ENCODE measurements around the gene APIP.

Gene APIP

DNA sequence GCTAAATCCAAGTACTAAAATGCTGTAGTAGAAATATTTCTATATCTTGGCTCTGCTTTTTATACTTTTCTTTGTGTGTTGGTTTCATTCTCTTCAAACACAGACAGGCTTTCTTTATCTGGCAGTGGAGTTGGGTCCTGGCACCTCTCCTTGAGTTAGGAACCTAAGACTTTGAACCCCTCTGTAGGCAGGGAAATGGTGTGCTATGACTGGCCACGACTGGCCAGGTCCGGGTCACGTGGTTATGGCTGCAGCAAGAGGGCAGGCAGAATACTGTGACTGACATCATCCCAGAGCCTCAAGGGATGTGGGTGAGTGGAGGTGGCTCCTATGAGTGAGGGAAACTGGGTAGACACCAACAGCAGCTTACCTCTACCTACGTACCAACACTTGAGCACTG lies 42.0 kb downstream of the APIP start:
- Histone ChIP-seq H3K27ac (ENCODE audit: low read depth, low read length) (no peak overlapping the region), H3K27me3 (ENCODE audit: insufficient read depth, low read length) (no peaks in the 10 kb centered on the region), H3K4ac (ENCODE audit: low read depth, low read length) (no peak overlapping the region), H3K23ac (ENCODE audit: low read length) (no peak overlapping the region), H2BK5ac (ENCODE audit: low read depth, low read length, poor library complexity) (no peak overlapping the region), H2BK12ac (ENCODE audit: low read length) (no peak overlapping the region), H4K8ac (ENCODE audit: low read depth, low read length) (no peak overlapping the region), H3K18ac (ENCODE audit: low read length) (no peak overlapping the region), H3K4me1 (ENCODE audit: control insufficient read depth in 1 of 2, insufficient read depth in 2 of 2, low read length in 2 of 2) (no peaks in the 10 kb centered on the region), H3K9ac (ENCODE audit: low read length) (no peak overlapping the region), H3K36me3 (ENCODE audit: control insufficient read depth in 1 of 2, insufficient read depth in 2 of 2, low read length in 2 of 2) (no peaks in the 10 kb centered on the region), H3K9me3 (ENCODE audit: insufficient read depth, low read depth, low read length) (no peaks in the 10 kb centered on the region), H3K79me1 (ENCODE audit: low read length) (no peaks in the 10 kb centered on the region), H3K4me3 (ENCODE audit: low read depth, low read length) (no peak overlapping the region), H2BK120ac (ENCODE audit: insufficient read depth, low read length, poor library complexity) (no peak overlapping the region), H3K14ac (ENCODE audit: low read length) (no peak overlapping the region), H3K4me2 (ENCODE audit: low read length) (no peak overlapping the region), H2AK5ac (ENCODE audit: low read length) (no peak overlapping the region), H2AFZ (ENCODE audit: insufficient read depth, low read length, poor library complexity) (no peak overlapping the region), H4K91ac (ENCODE audit: low read depth, low read length) (no peak overlapping the region), H4K12ac (ENCODE audit: low read depth, low read length) (no peak overlapping the region), H3K79me2 (ENCODE audit: control insufficient read depth, insufficient read depth, low read length, poor library complexity) (no peaks in the 10 kb centered on the region)
- no peak for DNase-seq
- WGBS (ENCODE audit: extremely low coverage, insufficient coverage, insufficient read length) = no CpG with 5 or more reads among the region's 4 CpGs

DNA sequence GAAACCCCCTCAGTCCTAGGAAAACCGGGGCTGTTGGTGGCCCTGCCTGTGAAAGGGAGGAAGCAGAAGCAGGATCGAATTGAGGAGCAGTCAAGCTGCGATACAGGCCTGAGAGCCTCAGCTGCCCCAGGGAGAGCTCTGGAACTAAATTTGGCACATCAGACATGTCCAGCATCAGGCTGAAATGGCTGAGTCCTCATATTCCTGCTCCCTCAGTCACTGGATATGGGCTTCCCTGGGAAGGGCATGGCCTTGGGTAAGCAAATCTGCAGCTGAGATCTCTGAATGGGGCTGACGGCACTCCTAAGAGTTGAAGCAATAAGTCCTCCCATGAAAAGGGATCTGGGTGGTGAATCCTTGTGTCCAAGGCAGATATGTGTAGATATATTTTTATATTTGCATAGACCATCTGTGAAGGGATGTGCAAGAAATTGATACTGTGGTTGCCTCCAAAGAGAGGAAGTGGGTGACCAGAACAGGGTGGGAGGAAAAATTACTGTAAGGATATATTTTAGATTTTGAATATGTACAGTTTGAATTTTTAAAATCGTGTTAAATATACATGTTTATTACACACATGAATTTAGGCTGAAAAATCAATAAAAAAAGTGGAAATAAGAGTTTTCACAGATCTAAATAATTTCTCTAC lies 45.5 kb downstream of the APIP start:
- WGBS (ENCODE audit: extremely low coverage, insufficient coverage, insufficient read length) = no CpG with 5 or more reads among the region's 5 CpGs

DNA sequence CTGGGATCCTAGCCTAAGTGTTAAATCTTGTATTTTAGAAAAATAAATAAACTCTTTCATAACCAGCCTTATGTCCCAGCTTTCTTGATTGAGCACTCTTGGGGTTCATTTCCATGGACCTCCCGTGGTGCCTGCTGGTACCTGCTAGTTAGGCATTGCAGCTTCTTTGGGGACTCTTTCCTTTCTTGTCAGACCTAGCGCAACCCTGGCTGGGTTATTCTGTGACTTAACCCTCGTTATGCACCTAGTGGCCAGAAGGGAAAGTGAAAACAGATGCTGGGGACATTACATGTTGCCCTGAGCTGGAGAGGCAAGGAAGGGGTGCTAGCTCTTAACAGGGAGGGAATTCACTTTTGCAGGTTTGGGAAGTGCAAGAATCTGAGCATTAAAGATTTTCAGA lies 46.8 kb downstream of the APIP start:
- no peak overlapping the region for H3K18ac ChIP-seq (ENCODE audit: low read length)
- no peak for DNase-seq
- H3K79me1 ChIP-seq (ENCODE audit: low read length) = no peaks in the 10 kb centered on the region
- no peak overlapping the region for H4K8ac ChIP-seq (ENCODE audit: low read depth, low read length)
- H2AFZ ChIP-seq (ENCODE audit: insufficient read depth, low read length, poor library complexity) = no peak overlapping the region
- no CpG with 5 or more reads among the region's 3 CpGs for WGBS (ENCODE audit: extremely low coverage, insufficient coverage, insufficient read length)
- no peak overlapping the region for H3K27ac ChIP-seq (ENCODE audit: low read depth, low read length)
- H3K14ac ChIP-seq (ENCODE audit: low read length) = no peak overlapping the region
- H2BK12ac ChIP-seq (ENCODE audit: low read length) = no peak overlapping the region
- no peaks in the 10 kb centered on the region for H3K9me3 ChIP-seq (ENCODE audit: insufficient read depth, low read depth, low read length)
- H3K4ac ChIP-seq (ENCODE audit: low read depth, low read length) = no peak overlapping the region
- no peak overlapping the region for H3K4me3 ChIP-seq (ENCODE audit: low read depth, low read length)
- no peak overlapping the region for H4K91ac ChIP-seq (ENCODE audit: low read depth, low read length)
- H3K36me3 ChIP-seq (ENCODE audit: control insufficient read depth in 1 of 2, insufficient read depth in 2 of 2, low read length in 2 of 2) = no peaks in the 10 kb centered on the region
- no peak overlapping the region for H4K12ac ChIP-seq (ENCODE audit: low read depth, low read length)
- no peak overlapping the region for H3K4me2 ChIP-seq (ENCODE audit: low read length)
- no peaks in the 10 kb centered on the region for H3K4me1 ChIP-seq (ENCODE audit: control insufficient read depth in 1 of 2, insufficient read depth in 2 of 2, low read length in 2 of 2)
- H3K27me3 ChIP-seq (ENCODE audit: insufficient read depth, low read length) = no peaks in the 10 kb centered on the region
- no peak overlapping the region for H2BK5ac ChIP-seq (ENCODE audit: low read depth, low read length, poor library complexity)
- no peak overlapping the region for H2BK120ac ChIP-seq (ENCODE audit: insufficient read depth, low read length, poor library complexity)
- no peak overlapping the region for H3K9ac ChIP-seq (ENCODE audit: low read length)
- no peak overlapping the region for H3K23ac ChIP-seq (ENCODE audit: low read length)
- no peaks in the 10 kb centered on the region for H3K79me2 ChIP-seq (ENCODE audit: control insufficient read depth, insufficient read depth, low read length, poor library complexity)
- H2AK5ac ChIP-seq (ENCODE audit: low read length) = no peak overlapping the region

More for the DNA sequence above, 45.5 kb downstream of the APIP start:
- no peak for DNase-seq
- Histone ChIP-seq H3K9ac (ENCODE audit: low read length) (no peak overlapping the region), H2BK12ac (ENCODE audit: low read length) (no peak overlapping the region), H3K4me3 (ENCODE audit: low read depth, low read length) (no peak overlapping the region), H4K8ac (ENCODE audit: low read depth, low read length) (no peak overlapping the region), H3K36me3 (ENCODE audit: control insufficient read depth in 1 of 2, insufficient read depth in 2 of 2, low read length in 2 of 2) (no peaks in the 10 kb centered on the region), H2AFZ (ENCODE audit: insufficient read depth, low read length, poor library complexity) (no peak overlapping the region), H3K27me3 (ENCODE audit: insufficient read depth, low read length) (no peaks in the 10 kb centered on the region), H3K4me2 (ENCODE audit: low read length) (no peak overlapping the region), H2AK5ac (ENCODE audit: low read length) (no peak overlapping the region), H3K4ac (ENCODE audit: low read depth, low read length) (no peak overlapping the region), H3K14ac (ENCODE audit: low read length) (no peak overlapping the region), H3K79me1 (ENCODE audit: low read length) (no peaks in the 10 kb centered on the region), H3K27ac (ENCODE audit: low read depth, low read length) (no peak overlapping the region), H4K91ac (ENCODE audit: low read depth, low read length) (no peak overlapping the region), H3K4me1 (ENCODE audit: control insufficient read depth in 1 of 2, insufficient read depth in 2 of 2, low read length in 2 of 2) (no peaks in the 10 kb centered on the region), H2BK120ac (ENCODE audit: insufficient read depth, low read length, poor library complexity) (no peak overlapping the region), H3K23ac (ENCODE audit: low read length) (no peak overlapping the region), H4K12ac (ENCODE audit: low read depth, low read length) (no peak overlapping the region), H3K79me2 (ENCODE audit: control insufficient read depth, insufficient read depth, low read length, poor library complexity) (no peaks in the 10 kb centered on the region), H3K18ac (ENCODE audit: low read length) (no peak overlapping the region), H2BK5ac (ENCODE audit: low read depth, low read length, poor library complexity) (no peak overlapping the region), H3K9me3 (ENCODE audit: insufficient read depth, low read depth, low read length) (no peaks in the 10 kb centered on the region)

DNA sequence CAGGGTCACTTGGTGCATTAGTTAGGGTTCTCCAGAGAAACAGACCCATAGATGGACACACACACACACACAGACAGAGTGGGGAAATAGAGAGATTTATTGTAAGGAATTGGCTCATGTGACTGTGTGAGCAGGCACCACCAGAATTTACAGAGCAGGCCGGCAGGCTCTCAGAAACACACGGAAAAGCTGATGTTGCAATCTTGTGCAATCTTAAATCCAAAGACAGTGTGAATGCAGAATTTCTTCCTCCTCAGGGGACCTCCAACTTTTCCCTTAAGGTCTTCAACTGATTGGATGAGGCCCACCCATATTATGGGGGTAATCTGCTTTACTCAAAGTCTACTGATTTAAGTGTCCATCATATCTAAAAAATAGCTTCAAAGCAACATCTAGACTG lies 49.8 kb downstream of the APIP start:
- no peak overlapping the region for H3K9ac ChIP-seq (ENCODE audit: low read length)
- H3K18ac ChIP-seq (ENCODE audit: low read length) = no peak overlapping the region
- H3K23ac ChIP-seq (ENCODE audit: low read length) = no peak overlapping the region
- no peak overlapping the region for H2AK5ac ChIP-seq (ENCODE audit: low read length)
- H3K36me3 ChIP-seq (ENCODE audit: control insufficient read depth in 1 of 2, insufficient read depth in 2 of 2, low read length in 2 of 2) = no peaks in the 10 kb centered on the region
- H3K14ac ChIP-seq (ENCODE audit: low read length) = no peak overlapping the region
- no CpG with 5 or more reads among the region's 2 CpGs for WGBS (ENCODE audit: extremely low coverage, insufficient coverage, insufficient read length)
- DNase-seq = peak in 1 of 2 donors; percentile 36
- no peak overlapping the region for H4K12ac ChIP-seq (ENCODE audit: low read depth, low read length)
- H3K79me2 ChIP-seq (ENCODE audit: control insufficient read depth, insufficient read depth, low read length, poor library complexity) = no peaks in the 10 kb centered on the region
- no peak overlapping the region for H2BK120ac ChIP-seq (ENCODE audit: insufficient read depth, low read length, poor library complexity)
- H4K91ac ChIP-seq (ENCODE audit: low read depth, low read length) = no peak overlapping the region
- no peak overlapping the region for H2BK5ac ChIP-seq (ENCODE audit: low read depth, low read length, poor library complexity)
- H4K8ac ChIP-seq (ENCODE audit: low read depth, low read length) = no peak overlapping the region
- H3K4me3 ChIP-seq (ENCODE audit: low read depth, low read length) = no peak overlapping the region
- no peaks in the 10 kb centered on the region for H3K9me3 ChIP-seq (ENCODE audit: insufficient read depth, low read depth, low read length)
- no peaks in the 10 kb centered on the region for H3K4me1 ChIP-seq (ENCODE audit: control insufficient read depth in 1 of 2, insufficient read depth in 2 of 2, low read length in 2 of 2)
- no peak overlapping the region for H3K27ac ChIP-seq (ENCODE audit: low read depth, low read length)
- no peak overlapping the region for H3K4me2 ChIP-seq (ENCODE audit: low read length)
- no peaks in the 10 kb centered on the region for H3K27me3 ChIP-seq (ENCODE audit: insufficient read depth, low read length)
- H3K79me1 ChIP-seq (ENCODE audit: low read length) = no peaks in the 10 kb centered on the region
- H2BK12ac ChIP-seq (ENCODE audit: low read length) = no peak overlapping the region
- H2AFZ ChIP-seq (ENCODE audit: insufficient read depth, low read length, poor library complexity) = no peak overlapping the region
- H3K4ac ChIP-seq (ENCODE audit: low read depth, low read length) = no peak overlapping the region
